Smooth muscle cell (in vitro differentiated cells): ENCODE measurements around the gene OXSR1. TPM values are rescaled to one million over a fixed set of nuclear protein-coding genes. Genes with fewer than 3 reads are reported as not detected.

Experiments
- DNase-seq: peaks from one replicate; lab custom pipeline; 2025; ENCODE audit not compliant: unreplicated experiment; lab: John Stamatoyannopoulos, UW
- H2AFZ ChIP-seq: fragments of 200-600 bp; sonication (generic); 2 replicates; pipeline ENCODE4 v1.6.0; 2016; ENCODE audit warnings: antibody characterized with exemption, low read depth, mild to moderate bottlenecking
- H3F3A ChIP-seq: fragments of 200-600 bp; sonication (generic); 2 replicates; pipeline ENCODE4 v1.6.0; 2017; ENCODE audit warnings: antibody characterized with exemption, low read depth
- H3K27ac ChIP-seq: fragments of 200-600 bp; sonication (generic); 2 replicates; pipeline ENCODE4 v1.5.1; 2016; ENCODE audit warnings: low read depth, mild to moderate bottlenecking
- H3K27me3 ChIP-seq: fragments of 200-600 bp; sonication (generic); 2 replicates; pipeline ENCODE4 v1.6.1; 2016; ENCODE audit warnings: low read depth, mild to moderate bottlenecking
- H3K36me3 ChIP-seq: fragments of 200-600 bp; sonication (generic); 2 replicates; pipeline ENCODE4 v1.5.1; 2016; ENCODE audit warnings: low read depth
- H3K4me1 ChIP-seq: fragments of 200-600 bp; sonication (generic); 2 replicates; pipeline ENCODE4 v1.5.1; 2016; ENCODE audit warnings: low read depth
- H3K4me2 ChIP-seq: fragments of 200-600 bp; sonication (generic); 2 replicates; pipeline ENCODE4 v1.6.0; 2016; ENCODE audit warnings: mild to moderate bottlenecking
- H3K4me3 ChIP-seq: fragments of 200-600 bp; sonication (generic); 2 replicates; pipeline ENCODE4 v1.5.1; 2016; ENCODE audit warnings: mild to moderate bottlenecking
- H3K79me2 ChIP-seq: fragments of 200-600 bp; sonication (generic); 2 replicates; pipeline ENCODE4 v1.6.0; 2016; ENCODE audit warnings: low read depth, mild to moderate bottlenecking
- H3K9ac ChIP-seq: fragments of 200-600 bp; sonication (generic); 2 replicates; pipeline ENCODE4 v1.6.0; 2016; ENCODE audit warnings: low read depth
- H3K9me3 ChIP-seq: fragments of 200-600 bp; sonication (generic); replicated peaks from 2 replicates; pipeline ENCODE4 v1.5.1; 2016; ENCODE audit warnings: low read depth
- H4K20me1 ChIP-seq: fragments of 200-600 bp; sonication (generic); 2 replicates; pipeline ENCODE4 v1.6.0; 2016; ENCODE audit warnings: low read depth
- CTCF ChIP-seq: fragments of 200-600 bp; sonication (generic); IDR thresholded peaks from 2 replicates; pipeline ENCODE4 v1.5.1; 2017; ENCODE audit warnings: borderline replicate concordance, mild to moderate bottlenecking, antibody characterized with exemption; ENCODE audit not compliant: insufficient read depth, poor library complexity, severe bottlenecking
- WGBS: methylation state at CpG from one replicate; pipeline ENCODE4 v1.1.7; 2016; ENCODE audit warnings: low lambda C conversion rate; 5-methylcytosine and 5-hydroxymethylcytosine counted together
- polyA plus RNA-seq: library from polyadenylated mRNA; unstranded; fragments of >200 nt; fragmentation: Nextera tagmentation; extraction: Ambion mirVana; gene quantifications from 2 replicates; pipeline ENCODE4 v1.2.1, GENCODE V29; 2016
- total RNA-seq: library from RNA; depleted of rRNA; stranded (reverse); fragments of >200 nt; gene quantifications from 2 replicates; pipeline ENCODE4 v1.2.3, GENCODE V29; 2014

Gene OXSR1
- total and polyA plus RNA-seq, 2 experiments from 2014 or later, result 11.9 to 50.6 TPM

GRCh38 chr3:38266810-38267209 is 101.5 kb downstream of the OXSR1 start:
- Histone ChIP-seq H3K36me3 (no peaks in the 10 kb centered on the region), H3K27me3 (no peaks in the 10 kb centered on the region), H4K20me1 (no peaks in the 10 kb centered on the region), H2AFZ (no peak overlapping the region), H3K9me3 (no peaks in the 10 kb centered on the region), H3K9ac (no peak overlapping the region), H3K79me2 (no peaks in the 10 kb centered on the region), H3K4me3 (no peak overlapping the region), H3K27ac (no peak overlapping the region), H3K4me1 (no peaks in the 10 kb centered on the region), H3F3A (no peaks in the 10 kb centered on the region), H3K4me2 (no peak overlapping the region)
- DNase-seq, result no peak
- WGBS, result 92% methylated on average over 1 of the region's 1 CpG
- no peak for TF ChIP-seq CTCF

GRCh38 chr3:38267662-38268061 is 102.3 kb downstream of the OXSR1 start:
- Histone ChIP-seq H3K79me2 (no peaks in the 10 kb centered on the region), H3K4me3 (no peak overlapping the region), H3K4me2 (no peak overlapping the region), H3K27ac (no peak overlapping the region), H3K9me3 (no peaks in the 10 kb centered on the region), H3K36me3 (no peaks in the 10 kb centered on the region), H3K27me3 (no peaks in the 10 kb centered on the region), H2AFZ (no peak overlapping the region), H3F3A (no peaks in the 10 kb centered on the region), H3K4me1 (no peaks in the 10 kb centered on the region), H3K9ac (no peak overlapping the region), H4K20me1 (no peaks in the 10 kb centered on the region)
- no peak for DNase-seq
- 82% methylated on average over 2 of the region's 2 CpGs for WGBS
- TF ChIP-seq CTCF, result no peak

GRCh38 chr3:38268087-38268486 is 102.8 kb downstream of the OXSR1 start:
- no peak overlapping the region for H3K27ac ChIP-seq
- H3K4me3 ChIP-seq, result no peak overlapping the region
- 83% methylated on average over 5 of the region's 5 CpGs for WGBS
- no peaks in the 10 kb centered on the region for H3F3A ChIP-seq
- H3K4me2 ChIP-seq, result no peak overlapping the region
- DNase-seq, result no peak
- H3K36me3 ChIP-seq, result no peaks in the 10 kb centered on the region
- no peaks in the 10 kb centered on the region for H3K4me1 ChIP-seq
- no peak for TF ChIP-seq CTCF
- H3K79me2 ChIP-seq, result no peaks in the 10 kb centered on the region
- no peaks in the 10 kb centered on the region for H3K27me3 ChIP-seq
- no peaks in the 10 kb centered on the region for H3K9me3 ChIP-seq
- H3K9ac ChIP-seq, result no peak overlapping the region
- no peaks in the 10 kb centered on the region for H4K20me1 ChIP-seq
- H2AFZ ChIP-seq, result no peak overlapping the region

GRCh38 chr3:38268522-38268921 is 103.2 kb downstream of the OXSR1 start:
- Histone ChIP-seq H4K20me1 (no peaks in the 10 kb centered on the region), H3K4me3 (no peak overlapping the region), H3K79me2 (no peaks in the 10 kb centered on the region), H3K27me3 (no peaks in the 10 kb centered on the region), H3K27ac (no peak overlapping the region), H3K9me3 (no peaks in the 10 kb centered on the region), H3F3A (no peaks in the 10 kb centered on the region), H3K4me1 (no peaks in the 10 kb centered on the region), H3K9ac (no peak overlapping the region), H3K36me3 (no peaks in the 10 kb centered on the region), H2AFZ (no peak overlapping the region), H3K4me2 (no peak overlapping the region)
- no peak for TF ChIP-seq CTCF
- DNase-seq, result no peak
- 94% methylated on average over 1 of the region's 1 CpG for WGBS
